NCI-H460 (cell line): ENCODE data around the gene RC3H2. TPM values are rescaled to one million over a fixed set of nuclear protein-coding genes. Genes with fewer than 3 reads are reported as not detected.

ENCODE experiments used
- DNase-seq: peaks from one replicate; pipeline ENCODE4 v3.0.0-alpha.2; 2016; ENCODE audit warnings: low read depth; ENCODE audit errors: extremely low read depth
- polyA plus RNA-seq: library from polyadenylated mRNA; depleted of rRNA; stranded (reverse); fragments of >200 nt; gene quantifications from 2 replicates; pipeline ENCODE4 v1.2.3, GENCODE V29; 2014; cell fraction: nucleus; rRNA removed
- total RNA-seq: library from RNA; depleted of rRNA; stranded (reverse); fragments of >200 nt; shearing (Covaris generic); gene quantifications from 2 replicates; pipeline ENCODE4 v1.2.3, GENCODE V29; 2014; rRNA removed

RC3H2 gene
- total RNA-seq: 58.7 and 63.6 TPM in 2 replicates
- 16.6 and 23.3 TPM in 2 replicates for polyA plus RNA-seq

- peak; percentile 100 for DNase-seq
These were observed at the start of gene RC3H2 for GRCh38 chr9:122904823-122905710. TSS of gene RC3H2 (minus strand) at chr9:122905359. CDS start at chr9:122897509, 7,850 bp downstream.

GRCh38 chr9:122954253-122954691 is 49.1 kb upstream of the RC3H2 start:
- DNase-seq: no peak

GRCh38 chr9:122951056-122951455 is 45.9 kb upstream of the RC3H2 start:
- DNase-seq: no peak

- no peak for DNase-seq
These were observed 45.1 kb upstream of the RC3H2 start for GRCh38 chr9:122950263-122950662.

- DNase-seq: no peak
These were observed 44.5 kb upstream of the RC3H2 start for GRCh38 chr9:122949696-122950095.

- DNase-seq: no peak
These were observed 43.2 kb upstream of the RC3H2 start for GRCh38 chr9:122948313-122948712.

GRCh38 chr9:122946461-122947005 is 41.4 kb upstream of the RC3H2 start:
- DNase-seq: no peak

GRCh38 chr9:122944960-122945888 is 40.1 kb upstream of the RC3H2 start:
- no peak for DNase-seq

GRCh38 chr9:122941582-122942234 is 36.5 kb upstream of the RC3H2 start:
- DNase-seq: peak; percentile 7

- peak; percentile 99 for DNase-seq
These were observed 35.8 kb upstream of the RC3H2 start, which contains the start of gene RABGAP1 for GRCh38 chr9:122940749-122941581. TSS of gene RABGAP1 (plus strand) at chr9:122941020. CDS start at chr9:122957060, 16,040 bp downstream.

- no peak for DNase-seq
These were observed 35.2 kb upstream of the RC3H2 start for GRCh38 chr9:122940454-122940748.

GRCh38 chr9:122939601-122940000 is 34.4 kb upstream of the RC3H2 start:
- no peak for DNase-seq

- DNase-seq: no peak
These were observed 31.7 kb upstream of the RC3H2 start for GRCh38 chr9:122936883-122937282.

GRCh38 chr9:122936464-122936863 is 31.3 kb upstream of the RC3H2 start:
- DNase-seq: no peak

GRCh38 chr9:122931226-122932121 is 26.3 kb upstream of the RC3H2 start, which contains the start of gene ZBTB26:
TSS of gene ZBTB26 (minus strand) at chr9:122931512. CDS start at chr9:122919934, 11,578 bp downstream.
- DNase-seq: peak; percentile 97

GRCh38 chr9:122930541-122931225 is 25.5 kb upstream of the RC3H2 start:
- DNase-seq: no peak

- DNase-seq: no peak
These were observed 24.7 kb upstream of the RC3H2 start for GRCh38 chr9:122929796-122930354.
